ENCODE results near the gene RBM23.
"Not testable (repeated sequence)": the region's sequence is repeated elsewhere in the genome, so short reads cannot be mapped to it uniquely, and the experiment has no call there.

GRCh38 chr14:22965916-22966782, 47.2 kb upstream of the RBM23 start:
- not testable (repeated sequence) for TF ChIP-seq YY1 (IDR thresholded peaks at IDR 0.05; ENCODE audit: insufficient read depth, insufficient read length); SUZ12 (IDR thresholded peaks at IDR 0.05; ENCODE audit: extremely low read depth, insufficient read depth, insufficient read length); ZNF274 (IDR thresholded peaks at IDR 0.05; ENCODE audit: low read depth, low read length)

All from NT2/D1 (cell line).